Loucy (cell line): Measurements from ENCODE around the gene DDR2.
"Not testable (repeated sequence)": the region's sequence is repeated elsewhere in the genome, so short reads cannot be mapped to it uniquely, and the experiment has no call there.

Experiments
- EZH2phosphoT487 ChIP-seq: fragments of 200-600 bp; IDR thresholded peaks from 2 replicates; pipeline ENCODE4 v1.6.1; 2018; ENCODE audit warnings: antibody characterized with exemption, mild to moderate bottlenecking, moderate library complexity, borderline replicate concordance
- TF ChIP-seq, protein P1 (sequence below): fragments of 200-600 bp; sonication (generic); conservative IDR thresholded peaks from 2 replicates; pipeline ENCODE4 v1.5.1; 2014; ENCODE audit warnings: mild to moderate bottlenecking, antibody characterized with exemption, low read length

GRCh38 chr1:162807503-162807902, 175.2 kb downstream of the DDR2 start:
- TF ChIP-seq, protein P1, sequence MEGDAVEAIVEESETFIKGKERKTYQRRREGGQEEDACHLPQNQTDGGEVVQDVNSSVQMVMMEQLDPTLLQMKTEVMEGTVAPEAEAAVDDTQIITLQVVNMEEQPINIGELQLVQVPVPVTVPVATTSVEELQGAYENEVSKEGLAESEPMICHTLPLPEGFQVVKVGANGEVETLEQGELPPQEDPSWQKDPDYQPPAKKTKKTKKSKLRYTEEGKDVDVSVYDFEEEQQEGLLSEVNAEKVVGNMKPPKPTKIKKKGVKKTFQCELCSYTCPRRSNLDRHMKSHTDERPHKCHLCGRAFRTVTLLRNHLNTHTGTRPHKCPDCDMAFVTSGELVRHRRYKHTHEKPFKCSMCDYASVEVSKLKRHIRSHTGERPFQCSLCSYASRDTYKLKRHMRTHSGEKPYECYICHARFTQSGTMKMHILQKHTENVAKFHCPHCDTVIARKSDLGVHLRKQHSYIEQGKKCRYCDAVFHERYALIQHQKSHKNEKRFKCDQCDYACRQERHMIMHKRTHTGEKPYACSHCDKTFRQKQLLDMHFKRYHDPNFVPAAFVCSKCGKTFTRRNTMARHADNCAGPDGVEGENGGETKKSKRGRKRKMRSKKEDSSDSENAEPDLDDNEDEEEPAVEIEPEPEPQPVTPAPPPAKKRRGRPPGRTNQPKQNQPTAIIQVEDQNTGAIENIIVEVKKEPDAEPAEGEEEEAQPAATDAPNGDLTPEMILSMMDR, result not testable (repeated sequence)
- TF ChIP-seq EZH2phosphoT487, result not testable (repeated sequence)
